ENCODE measurements around the gene SPR.

Gene SPR

GRCh38 chr2:72887032-72887739 is at the start of gene SPR:
Gene SPR (plus strand): TSS chr2:72887408. CDS start chr2:72887433, 25 bp downstream.
- DNase-seq (ENCODE audit: low read depth) = peak; percentile 37

GRCh38 chr2:72840066-72840465 is 47.1 kb upstream of the SPR start:
- DNase-seq (ENCODE audit: low read depth) = no peak

GRCh38 chr2:72841462-72842125 is 45.6 kb upstream of the SPR start:
- DNase-seq (ENCODE audit: low read depth) = no peak

GRCh38 chr2:72843301-72843700 is 43.9 kb upstream of the SPR start:
- no peak for DNase-seq (ENCODE audit: low read depth)

- no peak for DNase-seq (ENCODE audit: low read depth)
Observed at GRCh38 chr2:72846171-72847095, 40.8 kb upstream of the SPR start.

- no peak for DNase-seq (ENCODE audit: low read depth)
Observed at GRCh38 chr2:72847534-72848315, 39.5 kb upstream of the SPR start.

GRCh38 chr2:72848436-72849137 is 38.6 kb upstream of the SPR start:
- DNase-seq (ENCODE audit: low read depth) = no peak

- no peak for DNase-seq (ENCODE audit: low read depth)
Observed at GRCh38 chr2:72849138-72849462, 38.1 kb upstream of the SPR start.

- no peak for DNase-seq (ENCODE audit: low read depth)
Observed at GRCh38 chr2:72851333-72851732, 35.9 kb upstream of the SPR start.

- peak; percentile 22 for DNase-seq (ENCODE audit: low read depth)
Observed at GRCh38 chr2:72859831-72860262, 27.4 kb upstream of the SPR start.

GRCh38 chr2:72862239-72862988 is 24.8 kb upstream of the SPR start:
- peak; percentile 68 for DNase-seq (ENCODE audit: low read depth)

GRCh38 chr2:72863046-72863445 is 24.2 kb upstream of the SPR start:
- no peak for DNase-seq (ENCODE audit: low read depth)

- peak; percentile 32 for DNase-seq (ENCODE audit: low read depth)
Observed at GRCh38 chr2:72864500-72864899, 22.7 kb upstream of the SPR start.

- no peak for DNase-seq (ENCODE audit: low read depth)
Observed at GRCh38 chr2:72871060-72871459, 16.1 kb upstream of the SPR start.

GRCh38 chr2:72871880-72872279 is 15.3 kb upstream of the SPR start:
- DNase-seq (ENCODE audit: low read depth) = no peak

- DNase-seq (ENCODE audit: low read depth) = no peak
Observed at GRCh38 chr2:72883356-72883962, 3.7 kb upstream of the SPR start.

- DNase-seq (ENCODE audit: low read depth) = no peak
Observed at GRCh38 chr2:72886505-72887031, 640 bp upstream of the SPR start.

GRCh38 chr2:72887740-72888437 is 681 bp downstream of the SPR start:
- peak; percentile 84 for DNase-seq (ENCODE audit: low read depth)
